ENCODE data around the gene LCMT1. TPM values are rescaled to one million over a fixed set of nuclear protein-coding genes. Genes with fewer than 3 reads are reported as not detected.

Gene LCMT1
- total RNA-seq, 4 donors from 2014 or later, result 25.1 to 31.6 (median 29.9) TPM

DNA sequence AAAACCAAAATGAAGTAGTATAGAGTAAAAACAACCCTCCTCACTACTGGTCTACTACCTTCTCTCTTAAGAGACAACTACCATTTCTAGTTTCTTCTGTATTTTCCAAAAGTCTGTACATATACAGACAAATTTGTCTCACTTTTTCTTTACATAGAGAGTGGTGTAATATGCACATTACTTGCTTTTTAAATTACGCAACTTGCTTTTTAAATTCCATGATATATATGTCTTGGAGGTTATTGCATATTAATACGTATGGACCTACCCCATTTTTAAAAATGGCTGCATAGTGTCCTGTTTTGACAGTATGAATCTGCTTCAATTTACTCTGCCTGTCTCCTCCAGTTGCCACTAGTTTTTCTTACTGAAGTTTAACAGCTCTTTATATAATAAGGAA is 62.7 kb downstream of the LCMT1 start:
- TF ChIP-seq, protein P1, sequence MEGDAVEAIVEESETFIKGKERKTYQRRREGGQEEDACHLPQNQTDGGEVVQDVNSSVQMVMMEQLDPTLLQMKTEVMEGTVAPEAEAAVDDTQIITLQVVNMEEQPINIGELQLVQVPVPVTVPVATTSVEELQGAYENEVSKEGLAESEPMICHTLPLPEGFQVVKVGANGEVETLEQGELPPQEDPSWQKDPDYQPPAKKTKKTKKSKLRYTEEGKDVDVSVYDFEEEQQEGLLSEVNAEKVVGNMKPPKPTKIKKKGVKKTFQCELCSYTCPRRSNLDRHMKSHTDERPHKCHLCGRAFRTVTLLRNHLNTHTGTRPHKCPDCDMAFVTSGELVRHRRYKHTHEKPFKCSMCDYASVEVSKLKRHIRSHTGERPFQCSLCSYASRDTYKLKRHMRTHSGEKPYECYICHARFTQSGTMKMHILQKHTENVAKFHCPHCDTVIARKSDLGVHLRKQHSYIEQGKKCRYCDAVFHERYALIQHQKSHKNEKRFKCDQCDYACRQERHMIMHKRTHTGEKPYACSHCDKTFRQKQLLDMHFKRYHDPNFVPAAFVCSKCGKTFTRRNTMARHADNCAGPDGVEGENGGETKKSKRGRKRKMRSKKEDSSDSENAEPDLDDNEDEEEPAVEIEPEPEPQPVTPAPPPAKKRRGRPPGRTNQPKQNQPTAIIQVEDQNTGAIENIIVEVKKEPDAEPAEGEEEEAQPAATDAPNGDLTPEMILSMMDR (IDR thresholded peaks at IDR 0.05; ENCODE audit: low read depth), result no peak

DNA sequence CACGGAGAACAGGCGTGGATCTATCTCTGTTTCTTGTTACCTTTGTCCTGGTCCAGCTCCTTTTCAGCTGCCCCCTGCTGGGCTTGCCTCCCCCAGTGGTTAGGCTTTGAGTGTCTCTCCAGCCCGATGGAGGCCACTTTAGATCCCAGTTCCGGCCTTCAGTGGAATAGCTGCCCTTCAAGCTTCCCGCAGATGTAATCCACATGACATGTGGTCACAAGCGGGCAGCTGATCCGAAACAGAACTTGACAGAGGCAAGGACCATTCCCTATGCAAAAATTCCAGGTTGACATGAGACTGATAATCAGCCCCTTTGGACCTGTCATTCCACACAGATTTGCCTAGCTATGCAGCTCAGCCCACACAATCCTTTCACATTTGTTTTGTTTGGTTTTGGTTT is 64.6 kb downstream of the LCMT1 start:
- TF ChIP-seq, protein P1 (IDR thresholded peaks at IDR 0.05; ENCODE audit: low read depth), result no peak

DNA sequence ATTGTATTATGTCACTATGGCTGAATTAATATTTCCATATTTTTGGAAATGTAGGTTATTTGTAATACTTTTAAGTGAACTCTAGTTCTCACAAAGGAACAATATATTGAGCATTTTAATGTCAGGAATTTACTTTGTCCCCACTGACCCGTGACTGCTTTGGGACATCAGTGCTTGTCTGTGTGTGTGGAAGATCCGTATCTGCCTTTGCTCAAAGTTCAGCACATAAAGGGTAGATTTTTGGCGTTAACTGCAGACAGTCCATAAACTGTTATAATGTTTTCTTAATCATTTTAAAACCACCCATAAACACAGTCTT is 65.9 kb downstream of the LCMT1 start:
- TF ChIP-seq, protein P1 (IDR thresholded peaks at IDR 0.05; ENCODE audit: low read depth), result no peak

DNA sequence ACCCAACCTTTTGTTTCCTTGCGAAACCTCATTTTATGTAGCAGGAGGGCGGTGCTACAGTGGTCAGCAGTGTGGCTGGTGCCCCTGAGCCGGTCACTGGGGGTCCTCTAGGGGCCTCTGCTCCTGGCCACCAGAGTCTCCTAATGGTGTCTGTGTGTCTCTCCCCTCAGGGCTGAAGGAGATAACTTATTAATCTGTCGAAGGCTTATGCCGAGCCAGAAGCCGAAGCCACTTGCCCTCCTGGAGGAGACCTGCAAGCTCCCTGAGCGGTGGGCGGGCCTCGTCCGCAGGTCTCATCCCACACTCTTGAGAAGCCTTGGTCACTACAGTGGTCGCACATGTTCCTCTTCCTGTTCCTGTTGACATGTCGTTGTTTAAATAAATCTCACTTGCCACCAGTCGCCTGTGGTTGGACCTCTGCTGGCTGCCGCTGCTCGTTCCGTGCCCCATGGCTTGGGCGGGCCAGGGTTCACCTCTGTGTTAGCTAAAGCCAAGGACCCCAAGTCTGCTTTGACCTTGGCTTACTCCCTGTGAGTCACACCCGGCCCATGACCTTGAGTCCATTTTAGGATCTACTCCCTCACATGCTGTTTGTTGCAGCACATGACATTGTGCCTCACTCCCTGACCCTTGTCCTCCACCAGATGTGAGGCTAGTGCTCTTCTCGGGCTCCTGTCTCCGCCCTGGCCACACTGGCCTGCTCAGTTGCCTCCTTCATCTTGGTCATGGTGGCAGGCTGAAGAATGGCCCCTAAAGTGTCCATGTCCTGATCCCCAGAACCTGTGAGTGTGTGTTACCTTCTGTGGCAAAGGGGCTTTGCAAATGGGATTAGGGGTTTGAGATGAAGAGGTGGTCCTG is 66.5 kb downstream of the LCMT1 start:
- TF ChIP-seq, protein P1 (IDR thresholded peaks at IDR 0.05; ENCODE audit: low read depth), result no peak

DNA sequence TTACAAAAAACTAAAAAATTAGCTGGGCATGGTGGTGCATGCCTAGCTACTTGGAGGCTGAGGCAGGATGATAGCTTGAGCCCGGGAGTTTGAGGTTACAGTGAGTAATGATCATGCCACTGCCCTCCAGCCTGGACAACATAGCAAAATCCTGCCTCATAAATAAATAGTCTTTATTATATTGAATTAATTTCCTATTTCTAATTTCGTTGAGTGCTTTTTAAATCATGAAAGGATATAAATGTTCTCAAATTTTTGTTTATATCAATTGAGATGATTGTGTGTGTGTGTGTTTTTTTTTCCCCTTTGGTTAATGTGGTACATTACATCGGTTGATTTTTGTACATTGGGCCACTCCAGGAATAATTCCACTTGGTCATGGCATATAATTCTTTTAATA is 73.2 kb downstream of the LCMT1 start:
- TF ChIP-seq, protein P1 (IDR thresholded peaks at IDR 0.05; ENCODE audit: low read depth), result no peak

DNA sequence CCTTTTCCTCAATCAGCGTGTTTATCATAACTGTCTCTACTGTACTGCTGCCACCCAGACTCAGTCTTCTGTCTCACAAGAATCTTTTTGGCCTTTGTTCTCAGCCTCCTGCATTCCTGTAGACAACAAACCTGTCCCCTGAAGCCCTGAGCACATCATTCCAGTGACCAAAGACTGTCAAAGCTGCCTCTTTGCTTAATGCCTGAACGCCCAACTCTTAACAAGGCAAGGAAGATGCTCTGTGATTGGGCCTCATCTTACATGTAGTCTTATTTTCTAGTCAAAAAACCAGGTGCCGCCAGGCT is 75.9 kb downstream of the LCMT1 start:
- TF ChIP-seq, protein P1 (IDR thresholded peaks at IDR 0.05; ENCODE audit: low read depth), result no peak

DNA sequence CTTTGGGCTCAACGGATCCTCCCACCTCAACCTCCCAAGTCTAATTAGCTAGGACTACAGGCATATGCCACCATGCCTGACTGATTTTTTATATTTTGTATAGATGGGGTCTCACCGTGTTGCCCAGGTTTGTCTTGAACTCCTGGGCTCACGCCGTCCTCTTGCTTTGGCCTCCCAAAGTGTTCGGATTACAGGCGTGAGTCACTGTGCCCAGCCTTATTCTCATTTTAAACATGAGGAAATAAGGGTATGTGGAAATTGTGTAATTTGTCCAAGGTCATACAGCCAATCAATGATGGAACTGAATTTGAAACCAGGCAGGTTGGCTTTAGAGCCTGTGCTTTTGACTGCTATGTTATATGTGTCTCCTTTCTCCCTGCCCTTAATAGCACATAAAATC is 77.8 kb downstream of the LCMT1 start:
- TF ChIP-seq, protein P1 (IDR thresholded peaks at IDR 0.05; ENCODE audit: low read depth), result no peak

Measured in subcutaneous adipose tissue (tissue), 4 donors.